ENCODE results near the gene SRRM5. TPM values are rescaled to one million over a fixed set of nuclear protein-coding genes. Genes with fewer than 3 reads are reported as not detected.

Gene SRRM5
- total RNA-seq, 1 experiment from 2014 or later: not detected

GRCh38 chr19:43633520-43633919 lies 21.6 kb downstream of the SRRM5 start:
- intact Hi-C loops (cut with micrococcal nuclease): no loop called here
- ChIA-PET POLR2A (interaction anchor here (0.6 kb wide), 1 partner anchor 35 kb away, joined by 6 read pairs; no protein-coding TSS in a partner anchor), RAD21 (ENCODE audit: low non-redundant PET in 1 of 2, low total read pairs in 2 of 2, uncharacterized antibody in 2 of 2, unreplicated experiment in 2 of 2) (interaction anchor here in 1 of 2 experiments (0.6 kb wide), 1 partner anchor 77 kb away, joined by 4 read pairs; no protein-coding TSS in a partner anchor), CTCF (no interaction called here)
- Histone ChIP-seq H3K9ac (ENCODE audit: low read length) (no peak overlapping the region), H4K20me1 (ENCODE audit: insufficient read depth) (no peaks in the 10 kb centered on the region), H3K36me3 (ENCODE audit: control insufficient read depth in 1 of 2, insufficient read depth in 2 of 2, low read length in 2 of 2) (no peaks in the 10 kb centered on the region), H3K9me2 (ENCODE audit: insufficient read depth) (no peaks in the 10 kb centered on the region), H3K79me2 (ENCODE audit: insufficient read depth, low read length) (no peaks in the 10 kb centered on the region), H3K4me2 (ENCODE audit: low read length) (no peak overlapping the region), H3K27me3 (ENCODE audit: insufficient read depth, low read length) (peaks cover under 1% of the 10 kb centered on the region; the same call in 1 of the 2 replicates), H3K9me3 (ENCODE audit: control insufficient read depth in 1 of 2, insufficient read depth in 1 of 2, low read depth in 1 of 2, low read length in 2 of 2) (no peaks in the 10 kb centered on the region), H3K4me1 (ENCODE audit: control insufficient read depth in 1 of 2, insufficient read depth in 2 of 2, low read length in 2 of 2) (peaks cover 4 to 19% of the 10 kb centered on the region in 2 experiments; a peak in 3 of 4 replicates), H3K4me3 (replicated peaks in 1 of 2; ENCODE audit: low read depth in 1 of 2, low read length in 2 of 2) (no peak overlapping the region), H2AFZ (ENCODE audit: low read depth, low read length, poor library complexity, severe bottlenecking) (no peak overlapping the region), H3K27ac (ENCODE audit: low read depth, low read length) (no peak overlapping the region)
- DNase-seq (ENCODE audit: low read depth, low spot score) (no peak), ATAC-seq (no peak)
- BruUV-seq (replicated peaks): no TSS peak
- TF ChIP-seq POLR2A (IDR thresholded peaks at IDR 0.05; ENCODE audit: borderline replicate concordance, extremely low read depth, insufficient read depth, insufficient read length): no peak
- no peak for TF ChIP-seq ELF1 (IDR thresholded peaks at IDR 0.05; ENCODE audit: borderline replicate concordance, low read depth)
- TF ChIP-seq POLR2AphosphoS5 (IDR thresholded peaks at IDR 0.05; ENCODE audit: low read depth, low read length): no peak
- TF ChIP-seq EZH2 (IDR thresholded peaks at IDR 0.05): no peak
- TF ChIP-seq ZNF274 (IDR thresholded peaks at IDR 0.05; ENCODE audit: low read depth, low read length): no peak
- no peak for TF ChIP-seq ZBTB33 (IDR thresholded peaks at IDR 0.05; ENCODE audit: extremely low read depth, insufficient replicate concordance, low read length)
- TF ChIP-seq, protein P1, sequence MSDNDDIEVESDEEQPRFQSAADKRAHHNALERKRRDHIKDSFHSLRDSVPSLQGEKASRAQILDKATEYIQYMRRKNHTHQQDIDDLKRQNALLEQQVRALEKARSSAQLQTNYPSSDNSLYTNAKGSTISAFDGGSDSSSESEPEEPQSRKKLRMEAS (IDR thresholded peaks at IDR 0.05): no peak
- no peak for TF ChIP-seq TCF7L2 (IDR thresholded peaks at IDR 0.05; ENCODE audit: borderline replicate concordance, extremely low read depth, insufficient read depth, insufficient read length)
- TF ChIP-seq ATF3 (IDR thresholded peaks at IDR 0.05): no peak
- TF ChIP-seq FOSL1 (IDR thresholded peaks at IDR 0.05; ENCODE audit: low read depth): no peak
- no peak for TF ChIP-seq CEBPB (IDR thresholded peaks at IDR 0.05; ENCODE audit: low read depth)
- TF ChIP-seq ZFX (IDR thresholded peaks at IDR 0.05): no peak

All from HCT116 (cell line).